Erythroblast (primary cell): ENCODE measurements around the gene OR3A1.

Experiments
- GATA1 ChIP-seq: IDR thresholded peaks from 2 replicates; pipeline ENCODE4 v1.6.1; 2011; ENCODE audit warnings: low read depth, mild to moderate bottlenecking, control low read depth, low read length, moderate library complexity
- POLR2A ChIP-seq: IDR thresholded peaks from 2 replicates; pipeline ENCODE4 v1.6.1; 2011; ENCODE audit warnings: mild to moderate bottlenecking, low read length

DNA sequence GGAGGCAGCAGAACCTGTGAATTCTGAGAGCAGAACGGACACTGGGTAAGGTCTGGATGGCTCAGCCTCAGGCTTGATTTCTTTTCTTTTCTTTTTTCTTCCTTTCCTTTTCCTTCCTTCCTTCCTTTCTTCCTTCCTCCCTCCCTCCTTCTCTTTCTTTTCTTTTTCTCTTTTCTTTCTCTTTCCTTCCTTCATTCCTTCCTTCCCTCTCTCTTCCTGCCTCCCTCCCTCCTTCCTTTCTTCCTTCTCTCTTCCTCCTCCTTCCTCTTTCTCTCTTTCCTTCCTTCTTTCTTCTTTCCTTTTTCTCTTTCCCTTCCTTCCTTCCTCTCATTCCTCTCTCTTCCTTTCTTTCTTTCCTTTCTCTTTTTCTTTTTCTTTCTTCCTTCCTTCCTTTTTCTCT is 38.0 kb downstream of the OR3A1 start:
- no peak for TF ChIP-seq POLR2A
- TF ChIP-seq GATA1 = no peak
